SK-N-SH (cell line): ENCODE measurements around the gene PCK1. TPM values are rescaled to one million over a fixed set of nuclear protein-coding genes. Genes with fewer than 3 reads are reported as not detected.

ENCODE experiments used
- CTCF ChIA-PET: fragments of 300-600, 350-600 bp; formaldehyde crosslinking; extraction: SDS; loops from one replicate; lab custom pipeline; 2021; lab: Yijun Ruan, JAX
- POLR2A ChIA-PET: fragments of 350-600 bp; sonication (Branson Sonifier 250); formaldehyde crosslinking; extraction: SDS; loops from one replicate; lab custom pipeline; 2020; ENCODE audit warnings: antibody characterized with exemption, inconsistent platforms; lab: Yijun Ruan, JAX
- DNase-seq: peaks from one replicate; pipeline ENCODE4 v3.0.0; 2012
- H2AFZ ChIP-seq: fragments of 200-600 bp; sonication (generic); 2 replicates; pipeline ENCODE4 v1.8.1; 2016; ENCODE audit warnings: antibody characterized with exemption, mild to moderate bottlenecking, low read depth
- H3F3A ChIP-seq: fragments of 200-600 bp; sonication (generic); replicated peaks from 2 replicates; pipeline ENCODE3; 2016; ENCODE audit warnings: antibody characterized with exemption, mild to moderate bottlenecking; ENCODE audit not compliant: insufficient read depth
- H3K27ac ChIP-seq, 2 experiments: fragments of 200-500 bp in 1 of 2; fragments of 200-600 bp in 1 of 2; sonication (Bioruptor generic) in 1 of 2; sonication (generic), shearing (Covaris generic) in 1 of 2; 2 replicates each; pipeline versions ENCODE4 v1.5.1 to v1.6.1; 2014 to 2016; ENCODE audit warnings: low read depth in 2 of 2, inconsistent platforms in 1 of 2, low read length in 1 of 2, mild to moderate bottlenecking in 1 of 2, mixed read lengths in 1 of 2
- H3K27me3 ChIP-seq: fragments of 200-600 bp; sonication (generic), shearing (Covaris generic); 2 replicates; pipeline ENCODE4 v1.6.1; 2016; ENCODE audit warnings: mixed run types; ENCODE audit not compliant: insufficient read depth
- H3K36me3 ChIP-seq, 2 experiments: fragments of 200-500 bp in 1 of 2; fragments of 200-600 bp in 1 of 2; sonication (Bioruptor generic) in 1 of 2; sonication (generic) in 1 of 2; replicated peaks in 1 of 2; 2 replicates each; pipeline versions ENCODE3 to v1.5.1; 2014 to 2016; ENCODE audit warnings: low read length in 1 of 2, mild to moderate bottlenecking in 1 of 2; ENCODE audit not compliant: insufficient read depth in 2 of 2, control insufficient read depth in 1 of 2
- H3K4me1 ChIP-seq, 2 experiments: fragments of 200-500 bp in 1 of 2; fragments of 200-600 bp in 1 of 2; sonication (Bioruptor generic) in 1 of 2; sonication (generic), shearing (Covaris generic) in 1 of 2; 2 replicates each; pipeline versions ENCODE4 v1.5.1 to v1.6.1; 2014 to 2016; ENCODE audit warnings: low read depth in 1 of 2, low read length in 1 of 2, mixed run types in 1 of 2; ENCODE audit not compliant: insufficient read depth in 2 of 2, control insufficient read depth in 1 of 2
- H3K4me2 ChIP-seq: fragments of 200-600 bp; sonication (generic), shearing (Covaris generic); 2 replicates; pipeline ENCODE4 v1.6.1; 2017; ENCODE audit warnings: mixed run types
- H3K4me3 ChIP-seq, 2 experiments: fragments of 200-500 bp in 1 of 2; fragments of 200-600 bp in 1 of 2; sonication (Bioruptor generic) in 1 of 2; sonication (generic), shearing (Covaris generic) in 1 of 2; 2 replicates each; pipeline versions ENCODE4 v1.5.1 to v1.8.1; 2014 to 2016; ENCODE audit warnings: low read depth in 2 of 2, inconsistent platforms in 1 of 2, low read length in 1 of 2, mild to moderate bottlenecking in 1 of 2, mixed read lengths in 1 of 2, moderate library complexity in 1 of 2
- H3K79me2 ChIP-seq: fragments of 200-600 bp; sonication (generic); 2 replicates; pipeline ENCODE4 v1.8.1; 2017; ENCODE audit warnings: mild to moderate bottlenecking; ENCODE audit not compliant: insufficient read depth
- H3K9ac ChIP-seq: fragments of 200-600 bp; sonication (generic); 2 replicates; pipeline ENCODE4 v1.6.1; 2017; ENCODE audit warnings: mixed run types
- H3K9me2 ChIP-seq: fragments of 200-600 bp; sonication (generic); 2 replicates; pipeline ENCODE4 v1.6.1; 2017; ENCODE audit warnings: mixed run types
- H3K9me3 ChIP-seq: fragments of 200-600 bp; sonication (generic); 2 replicates; pipeline ENCODE4 v1.6.1; 2017; ENCODE audit warnings: mixed run types, mild to moderate bottlenecking, moderate library complexity
- H4K20me1 ChIP-seq: fragments of 200-600 bp; sonication (generic); 2 replicates; pipeline ENCODE4 v1.6.1; 2017; ENCODE audit warnings: mild to moderate bottlenecking, mixed run types; ENCODE audit not compliant: insufficient read depth
- ELF1 ChIP-seq: IDR thresholded peaks from 2 replicates; pipeline ENCODE4 v1.4.0; 2012
- EZH2phosphoT487 ChIP-seq: fragments of 200-600 bp; sonication (generic); IDR thresholded peaks from 2 replicates; pipeline ENCODE4 v1.6.1; 2017; ENCODE audit warnings: low read depth, mixed run types, mild to moderate bottlenecking, antibody characterized with exemption, moderate library complexity, borderline replicate concordance
- FOSL2 ChIP-seq: IDR thresholded peaks from 2 replicates; pipeline ENCODE4 v1.4.0; 2012; ENCODE audit warnings: low read depth, mild to moderate bottlenecking, moderate library complexity, borderline replicate concordance
- JUND ChIP-seq: IDR thresholded peaks from 2 replicates; pipeline ENCODE4 v1.4.0; 2012
- MXI1 ChIP-seq: IDR thresholded peaks from 2 replicates; pipeline ENCODE4 v1.6.1; 2012; ENCODE audit warnings: mild to moderate bottlenecking, low read depth, low read length, improper control_type of control experiment
- POLR2AphosphoS5 ChIP-seq: IDR thresholded peaks from 2 replicates; pipeline ENCODE4 v1.6.1; 2012; ENCODE audit warnings: low read depth, low read length
- RAD21 ChIP-seq: IDR thresholded peaks from 2 replicates; pipeline ENCODE4 v1.6.1; 2012; ENCODE audit warnings: mild to moderate bottlenecking, low read length
- RCOR1 ChIP-seq: fragments of 150-350 bp; IDR thresholded peaks from 2 replicates; pipeline ENCODE4 v1.6.1; 2017; ENCODE audit warnings: antibody characterized with exemption, low read length
- SIN3A ChIP-seq: IDR thresholded peaks from 2 replicates; pipeline ENCODE4 v1.6.1; 2012; ENCODE audit warnings: low read depth, mild to moderate bottlenecking, low read length, moderate library complexity, borderline replicate concordance
- SMC3 ChIP-seq: IDR thresholded peaks from 2 replicates; pipeline ENCODE4 v1.6.1; 2012; ENCODE audit warnings: low read depth, low read length, improper control_type of control experiment
- TAF1 ChIP-seq: IDR thresholded peaks from 2 replicates; pipeline ENCODE4 v1.6.1; 2012; ENCODE audit warnings: low read depth, mild to moderate bottlenecking, low read length, moderate library complexity, borderline replicate concordance
- TCF12 ChIP-seq: IDR thresholded peaks from 2 replicates; pipeline ENCODE4 v1.4.0; 2012
- TEAD4 ChIP-seq: IDR thresholded peaks from 2 replicates; pipeline ENCODE4 v1.4.0; 2012; ENCODE audit warnings: mild to moderate bottlenecking, borderline replicate concordance; ENCODE audit not compliant: insufficient read depth
- WGBS: methylation state at CpG from one replicate; pipeline ENCODE4 v1.1.6; 2017; ENCODE audit warnings: low lambda C conversion rate; 5-methylcytosine and 5-hydroxymethylcytosine counted together
- polyA plus RNA-seq, 3 experiments: library from polyadenylated mRNA; depleted of rRNA; stranded (reverse); fragments of >200 nt; gene quantifications; 2 replicates each; pipeline ENCODE4 v1.2.3, GENCODE V29; 2012
- TF ChIP-seq, protein P1 (sequence below): fragments of 200-600 bp; sonication (generic); IDR thresholded peaks from 2 replicates; pipeline ENCODE4 v1.6.1; 2017; ENCODE audit warnings: antibody characterized with exemption, mild to moderate bottlenecking, moderate library complexity
- TF ChIP-seq, protein P2 (sequence below): IDR thresholded peaks from 2 replicates; pipeline ENCODE4 v1.4.0; 2012; ENCODE audit warnings: low read depth, borderline replicate concordance
- TF ChIP-seq, protein P3 (sequence below): IDR thresholded peaks from 2 replicates; pipeline ENCODE4; 2012

PCK1 gene
- polyA plus RNA-seq, 1 of the 3 experiments (the other 2 are of a cell fraction), result not detected

DNA sequence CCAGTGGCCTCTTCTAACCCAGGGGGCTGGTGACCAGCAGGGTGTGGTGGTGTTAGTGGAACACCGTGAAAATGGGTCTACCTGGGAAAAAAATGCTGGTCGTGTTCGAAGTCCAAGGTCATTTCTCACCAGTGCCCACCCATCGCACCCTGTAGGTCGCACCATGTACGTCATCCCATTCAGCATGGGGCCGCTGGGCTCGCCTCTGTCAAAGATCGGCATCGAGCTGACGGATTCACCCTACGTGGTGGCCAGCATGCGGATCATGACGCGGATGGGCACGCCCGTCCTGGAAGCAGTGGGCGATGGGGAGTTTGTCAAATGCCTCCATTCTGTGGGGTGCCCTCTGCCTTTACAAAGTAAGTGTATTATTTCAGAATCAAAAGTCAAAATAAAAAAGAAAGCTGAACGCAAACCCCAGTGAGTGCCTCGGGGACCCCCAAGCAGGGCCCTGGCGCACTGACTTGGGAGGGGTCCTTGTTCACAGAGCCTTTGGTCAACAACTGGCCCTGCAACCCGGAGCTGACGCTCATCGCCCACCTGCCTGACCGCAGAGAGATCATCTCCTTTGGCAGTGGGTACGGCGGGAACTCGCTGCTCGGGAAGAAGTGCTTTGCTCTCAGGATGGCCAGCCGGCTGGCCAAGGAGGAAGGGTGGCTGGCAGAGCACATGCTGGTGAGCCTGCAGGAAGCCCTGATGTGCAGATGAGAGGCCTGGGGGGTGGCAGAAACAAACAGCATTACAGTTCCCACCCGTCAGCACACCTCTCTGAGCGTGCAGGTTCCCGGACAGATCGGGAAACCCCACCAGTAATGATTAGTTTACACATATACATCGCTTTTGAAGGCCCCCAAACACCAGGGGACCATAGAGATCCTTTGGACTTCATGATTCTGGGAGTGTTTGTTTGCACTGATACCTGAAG lies 1.9 kb downstream of the PCK1 start:
- ChIA-PET CTCF (no interaction called here), POLR2A (no interaction called here)
- H3K27me3 ChIP-seq, result peaks cover 43% of the 10 kb centered on the region
- no peak overlapping the region for H3K4me2 ChIP-seq
- no peak overlapping the region for H3K9ac ChIP-seq
- H3K4me1 ChIP-seq, result no peaks in the 10 kb centered on the region
- H3F3A ChIP-seq, result no peaks in the 10 kb centered on the region
- 65% methylated on average over 33 of the region's 35 CpGs for WGBS
- no peaks in the 10 kb centered on the region for H3K36me3 ChIP-seq
- no peak overlapping the region for H3K4me3 ChIP-seq
- no peak overlapping the region for H3K27ac ChIP-seq
- no peaks in the 10 kb centered on the region for H3K9me2 ChIP-seq
- TF ChIP-seq POLR2AphosphoS5 (no peak), ELF1 (no peak), FOSL2 (no peak), JUND (no peak)
- TF ChIP-seq, protein P1, sequence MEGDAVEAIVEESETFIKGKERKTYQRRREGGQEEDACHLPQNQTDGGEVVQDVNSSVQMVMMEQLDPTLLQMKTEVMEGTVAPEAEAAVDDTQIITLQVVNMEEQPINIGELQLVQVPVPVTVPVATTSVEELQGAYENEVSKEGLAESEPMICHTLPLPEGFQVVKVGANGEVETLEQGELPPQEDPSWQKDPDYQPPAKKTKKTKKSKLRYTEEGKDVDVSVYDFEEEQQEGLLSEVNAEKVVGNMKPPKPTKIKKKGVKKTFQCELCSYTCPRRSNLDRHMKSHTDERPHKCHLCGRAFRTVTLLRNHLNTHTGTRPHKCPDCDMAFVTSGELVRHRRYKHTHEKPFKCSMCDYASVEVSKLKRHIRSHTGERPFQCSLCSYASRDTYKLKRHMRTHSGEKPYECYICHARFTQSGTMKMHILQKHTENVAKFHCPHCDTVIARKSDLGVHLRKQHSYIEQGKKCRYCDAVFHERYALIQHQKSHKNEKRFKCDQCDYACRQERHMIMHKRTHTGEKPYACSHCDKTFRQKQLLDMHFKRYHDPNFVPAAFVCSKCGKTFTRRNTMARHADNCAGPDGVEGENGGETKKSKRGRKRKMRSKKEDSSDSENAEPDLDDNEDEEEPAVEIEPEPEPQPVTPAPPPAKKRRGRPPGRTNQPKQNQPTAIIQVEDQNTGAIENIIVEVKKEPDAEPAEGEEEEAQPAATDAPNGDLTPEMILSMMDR, result no peak
- TF ChIP-seq, protein P2, sequence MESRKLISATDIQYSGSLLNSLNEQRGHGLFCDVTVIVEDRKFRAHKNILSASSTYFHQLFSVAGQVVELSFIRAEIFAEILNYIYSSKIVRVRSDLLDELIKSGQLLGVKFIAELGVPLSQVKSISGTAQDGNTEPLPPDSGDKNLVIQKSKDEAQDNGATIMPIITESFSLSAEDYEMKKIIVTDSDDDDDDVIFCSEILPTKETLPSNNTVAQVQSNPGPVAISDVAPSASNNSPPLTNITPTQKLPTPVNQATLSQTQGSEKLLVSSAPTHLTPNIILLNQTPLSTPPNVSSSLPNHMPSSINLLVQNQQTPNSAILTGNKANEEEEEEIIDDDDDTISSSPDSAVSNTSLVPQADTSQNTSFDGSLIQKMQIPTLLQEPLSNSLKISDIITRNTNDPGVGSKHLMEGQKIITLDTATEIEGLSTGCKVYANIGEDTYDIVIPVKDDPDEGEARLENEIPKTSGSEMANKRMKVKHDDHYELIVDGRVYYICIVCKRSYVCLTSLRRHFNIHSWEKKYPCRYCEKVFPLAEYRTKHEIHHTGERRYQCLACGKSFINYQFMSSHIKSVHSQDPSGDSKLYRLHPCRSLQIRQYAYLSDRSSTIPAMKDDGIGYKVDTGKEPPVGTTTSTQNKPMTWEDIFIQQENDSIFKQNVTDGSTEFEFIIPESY, result no peak
- no peak overlapping the region for H2AFZ ChIP-seq
- no peaks in the 10 kb centered on the region for H3K9me3 ChIP-seq
- no peaks in the 10 kb centered on the region for H3K79me2 ChIP-seq
- H4K20me1 ChIP-seq, result no peaks in the 10 kb centered on the region
- DNase-seq, result no peak

DNA sequence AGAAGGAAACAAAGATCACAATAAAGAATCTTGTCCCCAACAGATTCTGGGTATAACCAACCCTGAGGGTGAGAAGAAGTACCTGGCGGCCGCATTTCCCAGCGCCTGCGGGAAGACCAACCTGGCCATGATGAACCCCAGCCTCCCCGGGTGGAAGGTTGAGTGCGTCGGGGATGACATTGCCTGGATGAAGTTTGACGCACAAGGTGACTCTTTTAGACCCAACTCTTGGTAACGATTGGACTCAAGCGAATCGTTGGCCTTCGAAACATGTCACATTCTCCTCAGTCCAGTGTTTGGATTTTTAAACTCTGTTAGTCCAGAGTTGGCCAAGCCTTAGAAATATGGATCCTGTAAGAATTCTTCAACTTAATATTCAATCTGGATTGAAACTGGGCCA lies 2.6 kb downstream of the PCK1 start:
- no peak for TF ChIP-seq TCF12
- TF ChIP-seq, protein P3, sequence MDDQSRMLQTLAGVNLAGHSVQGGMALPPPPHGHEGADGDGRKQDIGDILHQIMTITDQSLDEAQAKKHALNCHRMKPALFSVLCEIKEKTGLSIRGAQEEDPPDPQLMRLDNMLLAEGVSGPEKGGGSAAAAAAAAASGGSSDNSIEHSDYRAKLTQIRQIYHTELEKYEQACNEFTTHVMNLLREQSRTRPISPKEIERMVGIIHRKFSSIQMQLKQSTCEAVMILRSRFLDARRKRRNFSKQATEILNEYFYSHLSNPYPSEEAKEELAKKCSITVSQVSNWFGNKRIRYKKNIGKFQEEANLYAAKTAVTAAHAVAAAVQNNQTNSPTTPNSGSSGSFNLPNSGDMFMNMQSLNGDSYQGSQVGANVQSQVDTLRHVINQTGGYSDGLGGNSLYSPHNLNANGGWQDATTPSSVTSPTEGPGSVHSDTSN, result no peak
- TF ChIP-seq MXI1, result no peak
- TF ChIP-seq ELF1, result no peak
- TF ChIP-seq SMC3, result no peak
- TF ChIP-seq TAF1, result no peak
- no peak for TF ChIP-seq POLR2AphosphoS5
- TF ChIP-seq RCOR1, result no peak
- no peak for TF ChIP-seq TEAD4
- TF ChIP-seq FOSL2, result no peak
- no peak for TF ChIP-seq RAD21
- TF ChIP-seq EZH2phosphoT487, result no peak
- no peak for TF ChIP-seq SIN3A
- Histone ChIP-seq H3K9me2 (no peaks in the 10 kb centered on the region), H2AFZ (no peak overlapping the region), H4K20me1 (no peaks in the 10 kb centered on the region), H3K9me3 (no peaks in the 10 kb centered on the region), H3K27me3 (peaks cover 37% of the 10 kb centered on the region), H3K9ac (no peak overlapping the region), H3K4me1 (no peaks in the 10 kb centered on the region), H3K4me3 (no peak overlapping the region), H3K27ac (no peak overlapping the region), H3K36me3 (no peaks in the 10 kb centered on the region), H3K79me2 (no peaks in the 10 kb centered on the region), H3K4me2 (no peak overlapping the region), H3F3A (no peaks in the 10 kb centered on the region)
- DNase-seq, result no peak
- WGBS, result 83% methylated on average over 12 of the region's 12 CpGs
- ChIA-PET POLR2A (no interaction called here), CTCF (interaction anchor here (3.9 kb wide), 1 partner anchor 19 kb away, joined by 15 read pairs; no protein-coding TSS in a partner anchor)
